Measurements from ENCODE around the gene XPO4.
A peak's percentile ranks its signal among the peaks of the same experiment; 100 is the strongest.
"Not testable (repeated sequence)": the region's sequence is repeated elsewhere in the genome, so short reads cannot be mapped to it uniquely, and the experiment has no call there.

The XPO4 gene

GRCh38 chr13:20911037-20911436 is 8.5 kb upstream of the XPO4 start:
- no peaks in the 10 kb centered on the region for H3K36me3 Mint-ChIP-seq (ENCODE audit: low read depth)
- DNase-seq (no peak), ATAC-seq (no peak)
- no peak overlapping the region for H3K4me3 Mint-ChIP-seq
- no peak overlapping the region for H3K27ac Mint-ChIP-seq
- no peaks in the 10 kb centered on the region for H3K4me1 Mint-ChIP-seq
- peaks cover 2% of the 10 kb centered on the region for H3K27me3 Mint-ChIP-seq
- no peaks in the 10 kb centered on the region for H3K9me3 Mint-ChIP-seq

DNA sequence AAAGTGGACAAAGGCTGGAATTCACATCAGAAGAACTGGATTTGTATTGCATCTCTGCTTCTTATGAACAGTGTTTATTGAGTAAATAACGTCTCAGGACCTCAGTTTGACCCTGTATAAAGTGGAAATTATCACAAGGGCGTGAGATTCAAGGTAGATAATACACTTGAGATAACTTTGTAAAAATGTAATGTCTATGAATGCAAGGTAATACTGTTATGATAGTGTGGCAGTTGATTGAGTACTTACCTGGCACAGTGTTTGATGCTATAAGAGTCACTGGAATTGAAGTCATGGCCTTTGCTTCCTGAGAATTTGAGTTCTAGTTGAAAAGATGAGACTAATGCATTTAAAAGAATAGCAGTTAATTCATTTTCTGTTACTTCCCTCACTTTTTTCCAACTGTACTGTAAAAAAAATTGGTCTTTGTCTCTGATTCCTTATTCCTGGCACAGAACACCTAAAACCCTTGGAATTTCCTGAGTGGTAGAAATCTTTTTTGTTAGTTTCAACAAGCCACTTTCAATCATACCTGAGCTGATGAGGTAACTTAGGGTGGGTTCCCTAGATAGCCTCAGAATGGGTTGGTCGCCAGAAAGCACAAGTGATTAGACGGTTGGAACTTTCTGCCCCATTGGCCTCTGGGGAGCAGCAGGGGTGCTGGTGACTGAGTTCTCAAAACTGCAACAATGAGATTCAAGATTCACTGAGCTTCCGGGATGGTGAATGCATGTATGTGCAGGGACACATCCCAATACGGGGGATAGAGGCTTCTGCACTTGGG is 6.4 kb upstream of the XPO4 start:
- ATAC-seq (no peak), DNase-seq (no peak)
- H3K27ac Mint-ChIP-seq = no peak overlapping the region
- peaks cover 2% of the 10 kb centered on the region for H3K27me3 Mint-ChIP-seq
- no peaks in the 10 kb centered on the region for H3K36me3 Mint-ChIP-seq (ENCODE audit: low read depth)
- peaks cover 2% of the 10 kb centered on the region for H3K4me1 Mint-ChIP-seq
- H3K9me3 Mint-ChIP-seq = no peaks in the 10 kb centered on the region
- H3K4me3 Mint-ChIP-seq = no peak overlapping the region

DNA sequence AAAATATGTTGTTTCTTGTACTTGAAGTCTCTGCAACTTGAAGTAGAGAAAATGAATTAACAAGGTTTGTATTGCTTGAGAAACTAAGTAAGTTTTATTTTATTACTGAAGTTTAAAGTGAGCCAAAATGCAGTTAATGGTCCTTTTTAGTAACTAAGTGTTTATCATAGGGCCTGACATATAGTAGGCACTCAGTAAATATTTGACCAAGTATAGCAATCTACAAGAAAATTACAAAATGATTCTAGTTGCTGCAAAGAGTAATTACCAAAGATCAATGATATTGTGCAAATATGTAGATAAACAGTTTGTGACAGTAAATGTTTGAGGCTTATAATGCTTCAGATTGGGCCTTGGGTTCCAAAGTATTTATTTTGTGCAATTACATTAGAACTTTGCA is 2.4 kb upstream of the XPO4 start:
- peaks cover 10% of the 10 kb centered on the region for H3K36me3 Mint-ChIP-seq (ENCODE audit: low read depth)
- peaks cover 22% of the 10 kb centered on the region for H3K4me1 Mint-ChIP-seq
- H3K27ac Mint-ChIP-seq = no peak overlapping the region
- no peak overlapping the region for H3K4me3 Mint-ChIP-seq
- no peaks in the 10 kb centered on the region for H3K9me3 Mint-ChIP-seq
- peaks cover 2% of the 10 kb centered on the region for H3K27me3 Mint-ChIP-seq
- no peak for ATAC-seq
- DNase-seq = no peak

DNA sequence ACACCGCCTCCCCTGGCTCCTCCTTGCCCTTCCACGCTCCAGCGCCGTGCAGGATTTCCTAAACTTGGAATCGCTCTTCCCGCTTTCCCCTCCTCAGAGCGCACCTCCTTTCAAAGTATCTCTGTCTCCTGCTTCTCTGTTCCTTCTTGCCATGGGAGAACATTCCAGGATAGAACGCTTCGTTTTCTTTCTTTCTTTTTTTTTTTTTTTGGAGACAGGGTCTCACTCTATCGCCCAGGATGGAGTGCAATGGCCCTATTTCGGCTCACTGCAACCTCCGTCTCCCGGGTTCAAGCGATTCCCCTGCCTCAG is 574 bp upstream of the XPO4 start:
- ATAC-seq (no peak), DNase-seq (no peak)
- H3K27ac Mint-ChIP-seq = peak overlapping the region; percentile 98
- peak overlapping the region; percentile 90 for H3K4me3 Mint-ChIP-seq
- H3K4me1 Mint-ChIP-seq = peaks cover 38% of the 10 kb centered on the region
- H3K27me3 Mint-ChIP-seq = peaks cover 2% of the 10 kb centered on the region
- no peaks in the 10 kb centered on the region for H3K9me3 Mint-ChIP-seq
- H3K36me3 Mint-ChIP-seq (ENCODE audit: low read depth) = peaks cover 25% of the 10 kb centered on the region

- Mint-ChIP-seq H3K27me3 (no peaks in the 10 kb centered on the region), H3K9me3 (no peaks in the 10 kb centered on the region), H3K4me1 (peaks cover 38% of the 10 kb centered on the region), H3K27ac (peak overlapping the region; percentile 93), H3K4me3 (peak overlapping the region; percentile 98), H3K36me3 (ENCODE audit: low read depth) (peaks cover 25% of the 10 kb centered on the region)
- DNase-seq (peak; percentile 39), ATAC-seq (peak; percentile 41)
Measured at GRCh38 chr13:20901668-20902437, 693 bp downstream of the XPO4 start.

DNA sequence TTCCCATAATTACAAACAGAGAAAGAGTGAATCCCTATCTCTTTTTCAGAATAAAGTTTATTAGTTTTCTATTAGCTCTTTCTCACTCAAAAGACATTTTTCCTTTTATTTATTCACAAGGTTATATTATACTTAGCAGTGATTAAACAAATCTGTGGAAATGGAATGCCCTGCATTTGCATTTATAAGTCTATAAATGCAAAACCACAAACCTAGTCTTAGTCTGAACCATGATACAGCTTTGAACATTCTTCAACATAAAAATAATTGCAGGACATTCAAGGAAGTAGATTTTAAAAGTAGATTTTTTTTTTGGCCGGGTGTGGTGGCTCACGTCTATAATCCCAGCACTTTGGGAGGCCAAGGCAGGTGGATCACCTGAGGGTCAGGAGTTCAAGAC is 8.3 kb downstream of the XPO4 start:
- Mint-ChIP-seq H3K27ac (no peak overlapping the region), H3K27me3 (no peaks in the 10 kb centered on the region), H3K36me3 (ENCODE audit: low read depth) (peaks cover 24% of the 10 kb centered on the region), H3K9me3 (no peaks in the 10 kb centered on the region), H3K4me3 (no peak overlapping the region), H3K4me1 (peaks cover 28% of the 10 kb centered on the region)
- DNase-seq (no peak), ATAC-seq (no peak)

DNA sequence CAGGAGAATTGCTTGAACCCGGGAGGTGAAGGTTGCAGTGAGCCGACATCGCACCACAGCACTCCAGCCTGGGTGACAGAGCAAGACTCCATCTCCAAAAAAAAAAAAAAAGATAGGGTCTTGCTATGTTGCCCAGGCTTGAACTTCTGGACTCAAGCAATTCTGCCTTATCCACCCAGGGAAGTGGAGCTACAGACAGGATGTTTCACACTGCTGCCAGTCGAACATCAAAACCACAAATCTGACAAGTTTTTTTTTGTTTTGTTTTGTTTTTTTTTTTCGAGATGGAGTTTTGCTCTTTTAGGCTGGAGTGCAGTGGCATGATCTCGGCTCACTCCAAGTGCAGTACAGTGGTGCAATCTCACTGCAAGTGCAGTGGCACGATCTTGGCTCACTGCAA is 10.8 kb downstream of the XPO4 start:
- H3K27ac Mint-ChIP-seq = no peak overlapping the region
- H3K4me1 Mint-ChIP-seq = peaks cover 20% of the 10 kb centered on the region
- DNase-seq = no peak
- no peak for ATAC-seq
- no peaks in the 10 kb centered on the region for H3K9me3 Mint-ChIP-seq
- no peak overlapping the region for H3K4me3 Mint-ChIP-seq
- no peaks in the 10 kb centered on the region for H3K27me3 Mint-ChIP-seq
- H3K36me3 Mint-ChIP-seq (ENCODE audit: low read depth) = peaks cover 22% of the 10 kb centered on the region

DNA sequence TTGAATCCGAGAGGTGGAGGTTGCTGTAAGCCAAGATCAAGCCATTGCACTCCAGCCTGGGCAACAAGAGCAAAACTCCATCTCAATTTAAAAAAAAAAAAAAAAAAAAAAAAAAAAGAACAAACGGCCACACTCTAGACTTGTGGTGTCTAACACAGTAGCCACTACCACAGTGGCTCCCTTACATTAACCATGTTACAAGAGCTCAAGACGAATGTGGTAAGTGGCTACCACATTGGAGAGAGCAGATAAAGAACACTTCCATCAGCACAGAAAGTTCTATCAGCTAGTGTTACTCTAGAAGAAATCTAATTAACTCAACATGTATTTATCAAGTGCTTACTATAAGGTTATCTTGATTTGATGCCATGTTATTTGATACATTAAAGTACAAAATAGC is 11.5 kb downstream of the XPO4 start:
- H3K36me3 Mint-ChIP-seq (ENCODE audit: low read depth) = peaks cover 23% of the 10 kb centered on the region

GRCh38 chr13:20890540-20890939 is 12.0 kb downstream of the XPO4 start:
- H3K27me3 Mint-ChIP-seq, DNase-seq, H3K4me3 Mint-ChIP-seq, H3K9me3 Mint-ChIP-seq, H3K27ac Mint-ChIP-seq, ATAC-seq: not testable (repeated sequence)
- Mint-ChIP-seq H3K4me1 (peaks cover 26% of the 10 kb centered on the region), H3K36me3 (ENCODE audit: low read depth) (peaks cover 26% of the 10 kb centered on the region)

More for the DNA sequence above, 11.5 kb downstream of the XPO4 start:
- ATAC-seq = no peak
- Mint-ChIP-seq H3K9me3 (no peaks in the 10 kb centered on the region), H3K4me1 (peaks cover 23% of the 10 kb centered on the region), H3K27me3 (no peaks in the 10 kb centered on the region), H3K4me3 (no peak overlapping the region), H3K27ac (no peak overlapping the region)
- DNase-seq = no peak

DNA sequence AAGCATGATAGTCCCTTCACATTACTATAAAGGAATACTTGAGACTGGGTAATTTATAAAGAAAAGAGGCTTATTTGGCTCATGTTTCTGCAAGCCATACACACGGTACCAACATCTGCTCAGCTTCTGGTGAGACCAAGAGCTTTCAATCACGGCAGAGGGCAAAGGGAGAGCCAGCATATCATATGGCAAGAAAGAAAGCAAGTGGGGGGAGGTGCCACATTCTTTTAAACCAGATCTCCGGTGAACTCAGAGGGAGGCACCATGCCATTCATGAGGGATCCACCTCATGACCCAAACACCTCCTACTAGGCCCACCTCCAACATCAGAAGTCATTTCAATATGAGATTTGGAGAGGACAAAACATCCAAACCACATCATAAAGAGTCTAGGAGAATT is 20.3 kb downstream of the XPO4 start:
- no peaks in the 10 kb centered on the region for H3K27me3 Mint-ChIP-seq
- H3K9me3 Mint-ChIP-seq = peaks cover 2% of the 10 kb centered on the region
- H3K4me3 Mint-ChIP-seq = no peak overlapping the region
- DNase-seq (no peak), ATAC-seq (no peak)
- H3K4me1 Mint-ChIP-seq = peaks cover 34% of the 10 kb centered on the region
- H3K27ac Mint-ChIP-seq = no peak overlapping the region
- H3K36me3 Mint-ChIP-seq (ENCODE audit: low read depth) = peaks cover 46% of the 10 kb centered on the region

GRCh38 chr13:20877902-20878301 is 24.6 kb downstream of the XPO4 start:
- peaks cover 39% of the 10 kb centered on the region for H3K36me3 Mint-ChIP-seq (ENCODE audit: low read depth)
- H3K27ac Mint-ChIP-seq = no peak overlapping the region
- no peak for ATAC-seq
- H3K9me3 Mint-ChIP-seq = peaks cover 8% of the 10 kb centered on the region
- H3K4me3 Mint-ChIP-seq = no peak overlapping the region
- peaks cover 40% of the 10 kb centered on the region for H3K4me1 Mint-ChIP-seq
- no peak for DNase-seq
- no peaks in the 10 kb centered on the region for H3K27me3 Mint-ChIP-seq

GRCh38 chr13:20876802-20877201 is 25.7 kb downstream of the XPO4 start:
- H3K4me3 Mint-ChIP-seq, DNase-seq, H3K9me3 Mint-ChIP-seq, H3K27ac Mint-ChIP-seq, ATAC-seq, H3K27me3 Mint-ChIP-seq: not testable (repeated sequence)
- Mint-ChIP-seq H3K36me3 (ENCODE audit: low read depth) (peaks cover 35% of the 10 kb centered on the region), H3K4me1 (peaks cover 35% of the 10 kb centered on the region)

DNA sequence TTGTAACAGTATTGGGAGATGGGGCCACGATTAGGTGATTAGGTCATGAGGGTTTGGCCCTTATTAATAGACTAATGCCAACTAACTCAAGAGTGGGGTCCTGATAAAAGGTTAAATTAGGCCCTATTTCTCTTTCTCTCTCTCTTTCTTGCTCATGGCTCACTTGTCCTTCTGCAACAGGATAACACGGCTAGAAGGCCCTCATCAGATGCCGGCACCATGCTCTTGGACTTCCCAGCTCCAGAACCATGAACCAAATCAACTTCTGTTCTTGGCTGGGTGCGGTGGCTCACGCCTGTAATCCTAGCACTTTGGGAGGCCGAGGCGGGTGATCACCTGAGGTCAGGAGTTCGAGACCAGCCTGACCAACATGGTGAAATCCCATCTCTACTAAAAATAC is 28.1 kb downstream of the XPO4 start:
- not testable (repeated sequence) for ATAC-seq, H3K27me3 Mint-ChIP-seq, H3K4me3 Mint-ChIP-seq, H3K27ac Mint-ChIP-seq, DNase-seq, H3K9me3 Mint-ChIP-seq
- peaks cover 39% of the 10 kb centered on the region for H3K4me1 Mint-ChIP-seq
- H3K36me3 Mint-ChIP-seq (ENCODE audit: low read depth) = peaks cover 27% of the 10 kb centered on the region

DNA sequence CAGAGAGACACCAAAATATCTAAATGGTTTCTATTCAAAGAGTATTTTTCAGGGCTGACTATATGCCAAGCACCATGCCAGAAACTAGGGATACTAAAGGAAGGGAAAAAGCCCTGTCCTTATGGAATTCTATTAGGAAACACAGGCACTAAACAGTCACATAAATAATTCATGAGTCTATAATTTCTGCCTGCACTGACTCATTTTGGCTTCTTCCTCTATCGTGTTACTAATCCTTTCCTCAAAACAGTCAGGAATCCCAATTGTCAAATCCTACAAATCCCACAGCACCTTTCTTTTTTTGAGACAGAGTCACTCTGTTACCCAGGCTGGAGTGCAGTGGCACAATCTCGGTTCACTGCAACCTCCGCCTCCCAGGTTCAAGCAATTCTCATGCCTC is 29.2 kb downstream of the XPO4 start:
- Mint-ChIP-seq H3K4me1 (peaks cover 33% of the 10 kb centered on the region), H3K27ac (no peak overlapping the region), H3K9me3 (peaks cover 8% of the 10 kb centered on the region), H3K36me3 (ENCODE audit: low read depth) (peaks cover 21% of the 10 kb centered on the region), H3K4me3 (no peak overlapping the region), H3K27me3 (no peaks in the 10 kb centered on the region)
- DNase-seq (no peak), ATAC-seq (no peak)

DNA sequence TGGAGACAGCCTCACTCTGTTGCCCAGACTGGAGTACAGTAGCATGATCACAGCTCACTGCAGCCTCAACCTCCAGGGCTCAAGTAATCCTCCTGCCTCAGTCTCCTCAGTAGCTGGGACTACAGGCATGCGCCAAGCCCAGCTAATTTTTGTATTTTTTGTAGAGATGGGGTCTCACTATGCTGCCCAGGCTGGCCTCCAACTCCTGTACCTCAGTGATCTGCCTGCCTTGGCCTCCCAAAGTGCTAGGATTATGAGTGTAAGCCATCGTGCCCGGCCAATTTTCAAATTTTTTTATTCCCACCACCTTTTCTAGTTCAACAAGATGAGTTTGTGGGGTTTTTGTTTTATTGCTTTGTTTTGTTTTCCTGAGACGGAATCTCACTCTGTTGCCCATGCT is 31.7 kb downstream of the XPO4 start:
- Mint-ChIP-seq H3K27ac (no peak overlapping the region), H3K9me3 (no peaks in the 10 kb centered on the region), H3K36me3 (ENCODE audit: low read depth) (peaks cover 19% of the 10 kb centered on the region), H3K4me1 (peaks cover 25% of the 10 kb centered on the region), H3K4me3 (no peak overlapping the region), H3K27me3 (no peaks in the 10 kb centered on the region)
- ATAC-seq (no peak), DNase-seq (no peak)
